Hepatocyte (in vitro differentiated cells): ENCODE measurements around the gene CDC23.

ENCODE experiments used
- CTCF ChIP-seq: fragments of 200-600 bp; sonication (generic); IDR thresholded peaks from 2 replicates; pipeline ENCODE4 v1.5.1; 2016; ENCODE audit warnings: antibody characterized with exemption, mild to moderate bottlenecking; ENCODE audit not compliant: poor library complexity
- EZH2 ChIP-seq: fragments of 200-600 bp; sonication (generic); IDR thresholded peaks from 2 replicates; pipeline ENCODE4 v1.6.1; 2016; ENCODE audit warnings: antibody characterized with exemption, mild to moderate bottlenecking, borderline replicate concordance
- EZH2phosphoT487 ChIP-seq: fragments of 200-600 bp; sonication (generic); IDR thresholded peaks from one replicate; pipeline ENCODE4 v1.6.1; 2018; ENCODE audit warnings: antibody characterized with exemption, mild to moderate bottlenecking, low read depth, moderate library complexity; ENCODE audit not compliant: unreplicated experiment, severe bottlenecking

- TF ChIP-seq CTCF: no peak
- TF ChIP-seq EZH2phosphoT487: no peak
- TF ChIP-seq EZH2: no peak
Observed at GRCh38 chr5:138178516-138179276, 34.4 kb downstream of the CDC23 start, which contains the start of the genes BRD8 and KIF20A.
